PC-9 (cell line): ENCODE results near the gene RIPOR3. TPM values are rescaled to one million over a fixed set of nuclear protein-coding genes. Genes with fewer than 3 reads are reported as not detected.

Experiments
- BruUV-seq: library from RNA; stranded (reverse); fragments of 400-500 nt; replicated peaks from 2 replicates; lab custom pipeline; 2021; lab: Mats Ljungman, UMichigan
- CTCF ChIA-PET: fragments of 300-600 bp; sonication (Branson Sonifier 250); formaldehyde crosslinking; loops from one replicate; lab custom pipeline; 2022; ENCODE audit warnings: antibody characterized with exemption; lab: Charles Lee
- POLR2A ChIA-PET: fragments of 300-600 bp; sonication (Branson Sonifier 250); formaldehyde crosslinking; loops from one replicate; lab custom pipeline; 2022; ENCODE audit warnings: antibody characterized with exemption; ENCODE audit not compliant: unreplicated experiment; lab: Charles Lee
- DNase-seq, 2 experiments: peaks; one replicate each; pipeline versions ENCODE4 v3.0.0 to v3.0.0-alpha.2; 2015 to 2022; ENCODE audit warnings: mixed read lengths in 1 of 2
- H2AFZ ChIP-seq: fragments of 200-600 bp; sonication (generic); 2 replicates; pipeline ENCODE4 v1.8.1; 2017; ENCODE audit warnings: antibody characterized with exemption
- H3F3A ChIP-seq: fragments of 200-600 bp; sonication (generic); 2 replicates; pipeline ENCODE4 v1.8.1; 2017; ENCODE audit warnings: antibody characterized with exemption, mild to moderate bottlenecking, low read depth; ENCODE audit not compliant: insufficient read depth
- H3K27ac ChIP-seq: fragments of 200-600 bp; sonication (generic); 2 replicates; pipeline ENCODE4 v1.6.1; 2016; ENCODE audit warnings: mixed run types
- H3K27me3 ChIP-seq: fragments of 200-600 bp; sonication (generic); 2 replicates; pipeline ENCODE4 v1.6.1; 2016; ENCODE audit warnings: low read depth, mixed run types; ENCODE audit not compliant: insufficient read depth
- H3K36me3 ChIP-seq: fragments of 200-600 bp; sonication (generic); 2 replicates; pipeline ENCODE4 v1.6.1; 2016; ENCODE audit warnings: low read depth, mixed run types
- H3K4me1 ChIP-seq: fragments of 200-600 bp; sonication (generic); replicated peaks from 2 replicates; pipeline ENCODE4 v1.6.1; 2016; ENCODE audit warnings: mixed run types; ENCODE audit not compliant: insufficient read depth
- H3K4me2 ChIP-seq: fragments of 200-600 bp; sonication (generic); 2 replicates; pipeline ENCODE4 v1.6.1; 2017; ENCODE audit warnings: mixed run types
- H3K4me3 ChIP-seq: fragments of 200-600 bp; sonication (generic); 2 replicates; pipeline ENCODE4 v1.6.1; 2016; ENCODE audit warnings: mixed run types
- H3K79me2 ChIP-seq: fragments of 200-600 bp; sonication (generic); 2 replicates; pipeline ENCODE4 v1.6.1; 2017; ENCODE audit warnings: low read depth, mixed run types
- H3K9me2 ChIP-seq: fragments of 200-600 bp; sonication (generic); 2 replicates; pipeline ENCODE4 v1.8.1; 2017; ENCODE audit warnings: mild to moderate bottlenecking; ENCODE audit not compliant: insufficient read depth
- H3K9me3 ChIP-seq: fragments of 200-600 bp; sonication (generic); 2 replicates; pipeline ENCODE4 v1.8.1; 2016; ENCODE audit warnings: low read depth; ENCODE audit not compliant: insufficient read depth
- H4K20me1 ChIP-seq: fragments of 200-600 bp; sonication (generic); 2 replicates; pipeline ENCODE4 v1.8.1; 2017; ENCODE audit not compliant: insufficient read depth
- CTCF ChIP-seq: fragments of 200-600 bp; sonication (generic); conservative IDR thresholded peaks from 2 replicates; pipeline ENCODE4 v1.6.1; 2017; ENCODE audit warnings: mixed run types, antibody characterized with exemption, mild to moderate bottlenecking, moderate library complexity
- EZH2 ChIP-seq: fragments of 200-600 bp; sonication (generic); IDR thresholded peaks from 2 replicates; pipeline ENCODE4 v1.8.0; 2017; ENCODE audit warnings: antibody characterized with exemption, low read depth
- intact Hi-C: fragments of 100-400 bp; cut with micrococcal nuclease; formaldehyde crosslinking; loops from one replicate; pipeline ENCODE4 v1.10.0; 2022; ENCODE audit not compliant: unreplicated experiment
- total RNA-seq: library from RNA; stranded (reverse); gene quantifications from 2 replicates; pipeline ENCODE4 v1.2.3, GENCODE V29; 2021

Gene RIPOR3
- total RNA-seq, 1 experiment from 2014 or later: 6.3 TPM

GRCh38 chr20:50695135-50695872 lies 4.0 kb upstream of the RIPOR3 start:
- ChIA-PET CTCF (interaction anchor here (0.6 to 0.8 kb wide), 3 partner anchors 23 to 230 kb away, joined by 3 to 4 read pairs (median 3); no protein-coding TSS in a partner anchor), POLR2A (interaction anchor here (0.7 kb wide), 1 partner anchor 68 kb away, joined by 7 read pairs; no protein-coding TSS in a partner anchor)
- H3K36me3 ChIP-seq: no peaks in the 10 kb centered on the region
- H3F3A ChIP-seq: peaks cover 19% of the 10 kb centered on the region
- H3K4me3 ChIP-seq: no peak overlapping the region
- no peak overlapping the region for H3K4me2 ChIP-seq
- no peak for TF ChIP-seq EZH2
- no peak for TF ChIP-seq CTCF
- H3K27me3 ChIP-seq: no peaks in the 10 kb centered on the region
- no peak overlapping the region for H2AFZ ChIP-seq
- H3K27ac ChIP-seq: no peak overlapping the region
- H3K79me2 ChIP-seq: no peaks in the 10 kb centered on the region
- intact Hi-C loops: no loop called here
- no TSS peak for BruUV-seq
- DNase-seq: no peak
- H4K20me1 ChIP-seq: no peaks in the 10 kb centered on the region
- peaks cover 16% of the 10 kb centered on the region for H3K4me1 ChIP-seq
- no peaks in the 10 kb centered on the region for H3K9me3 ChIP-seq
- no peaks in the 10 kb centered on the region for H3K9me2 ChIP-seq

GRCh38 chr20:50694379-50695134 lies 3.2 kb upstream of the RIPOR3 start:
- Histone ChIP-seq H3K79me2 (no peaks in the 10 kb centered on the region), H3K27ac (no peak overlapping the region), H3F3A (peaks cover 27% of the 10 kb centered on the region), H3K4me2 (no peak overlapping the region), H3K9me2 (no peaks in the 10 kb centered on the region), H3K4me1 (peaks cover 24% of the 10 kb centered on the region), H3K36me3 (no peaks in the 10 kb centered on the region), H3K27me3 (no peaks in the 10 kb centered on the region), H4K20me1 (no peaks in the 10 kb centered on the region), H2AFZ (no peak overlapping the region), H3K4me3 (no peak overlapping the region), H3K9me3 (no peaks in the 10 kb centered on the region)
- ChIA-PET CTCF (no interaction called here), POLR2A (no interaction called here)
- no peak for DNase-seq
- TF ChIP-seq EZH2: no peak
- TF ChIP-seq CTCF: no peak
- intact Hi-C loops: no loop called here
- no TSS peak for BruUV-seq

GRCh38 chr20:50693001-50693400 lies 1.7 kb upstream of the RIPOR3 start:
- Histone ChIP-seq H3K4me2 (no peak overlapping the region), H3K27ac (no peak overlapping the region), H4K20me1 (no peaks in the 10 kb centered on the region), H2AFZ (no peak overlapping the region), H3K9me2 (no peaks in the 10 kb centered on the region), H3K79me2 (no peaks in the 10 kb centered on the region), H3K4me3 (no peak overlapping the region), H3K36me3 (no peaks in the 10 kb centered on the region), H3K4me1 (peaks cover 28% of the 10 kb centered on the region), H3K9me3 (no peaks in the 10 kb centered on the region), H3F3A (peaks cover 31% of the 10 kb centered on the region), H3K27me3 (no peaks in the 10 kb centered on the region)
- intact Hi-C loops: no loop called here
- TF ChIP-seq EZH2 (no peak), CTCF (no peak)
- peak in 1 of 2 experiments; percentile 31 for DNase-seq
- BruUV-seq: no TSS peak
- ChIA-PET CTCF (interaction anchor here (1.0 kb wide), 1 partner anchor 57 kb away, joined by 3 read pairs; no protein-coding TSS in a partner anchor), POLR2A (interaction anchor here (0.5 kb wide), 1 partner anchor 56 kb away, joined by 5 read pairs; no protein-coding TSS in a partner anchor)
